GM19240 (cell line): Measurements from ENCODE around the gene CARMIL1.
"Not testable (repeated sequence)": the region's sequence is repeated elsewhere in the genome, so short reads cannot be mapped to it uniquely, and the experiment has no call there.

Experiments used
- DNase-seq: peaks from one replicate; pipeline ENCODE4 v3.0.0; 2011; ENCODE audit warnings: low spot score; ENCODE audit not compliant: insufficient read length

CARMIL1 gene

DNA sequence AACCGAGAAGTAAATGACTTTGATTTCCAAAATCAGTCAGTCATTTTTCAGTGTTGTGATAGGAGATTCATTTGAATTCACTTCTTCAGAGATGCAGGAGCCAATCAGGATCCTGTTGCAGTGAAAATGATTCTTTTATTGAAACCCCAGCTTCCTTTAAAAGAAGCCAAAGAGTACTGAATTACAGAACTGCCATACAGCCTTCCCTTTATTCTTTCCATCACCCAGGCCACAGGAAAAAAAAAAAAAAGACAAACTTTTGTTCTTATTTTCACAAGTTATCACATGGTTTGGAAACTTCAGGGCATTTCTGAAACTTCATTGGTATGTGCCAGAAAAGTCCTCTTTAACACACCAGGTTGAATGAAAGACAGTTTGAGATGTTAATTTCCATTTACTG is 1.8 kb upstream of the CARMIL1 start:
- DNase-seq = no peak

DNA sequence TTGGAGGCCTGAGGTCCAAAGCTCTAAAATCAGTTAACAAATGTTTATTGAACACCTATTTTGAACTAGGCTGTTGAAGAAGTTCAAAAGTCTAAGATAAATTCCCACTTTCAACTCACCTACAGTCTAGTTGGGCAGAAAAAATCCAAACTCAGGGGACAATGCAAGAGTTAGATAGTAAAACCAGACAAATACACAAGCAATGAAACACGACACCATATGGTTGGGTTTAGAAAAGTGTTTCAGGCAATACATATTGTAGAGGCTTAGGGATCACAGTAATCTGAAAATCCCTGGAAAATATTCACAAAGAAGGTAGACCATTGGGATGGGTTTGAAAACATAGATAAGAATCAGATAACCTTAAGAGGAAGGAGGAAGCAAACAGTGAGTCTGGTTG is 1.3 kb upstream of the CARMIL1 start:
- no peak for DNase-seq

GRCh38 chr6:25278261-25278913 is 787 bp upstream of the CARMIL1 start:
- no peak for DNase-seq

DNA sequence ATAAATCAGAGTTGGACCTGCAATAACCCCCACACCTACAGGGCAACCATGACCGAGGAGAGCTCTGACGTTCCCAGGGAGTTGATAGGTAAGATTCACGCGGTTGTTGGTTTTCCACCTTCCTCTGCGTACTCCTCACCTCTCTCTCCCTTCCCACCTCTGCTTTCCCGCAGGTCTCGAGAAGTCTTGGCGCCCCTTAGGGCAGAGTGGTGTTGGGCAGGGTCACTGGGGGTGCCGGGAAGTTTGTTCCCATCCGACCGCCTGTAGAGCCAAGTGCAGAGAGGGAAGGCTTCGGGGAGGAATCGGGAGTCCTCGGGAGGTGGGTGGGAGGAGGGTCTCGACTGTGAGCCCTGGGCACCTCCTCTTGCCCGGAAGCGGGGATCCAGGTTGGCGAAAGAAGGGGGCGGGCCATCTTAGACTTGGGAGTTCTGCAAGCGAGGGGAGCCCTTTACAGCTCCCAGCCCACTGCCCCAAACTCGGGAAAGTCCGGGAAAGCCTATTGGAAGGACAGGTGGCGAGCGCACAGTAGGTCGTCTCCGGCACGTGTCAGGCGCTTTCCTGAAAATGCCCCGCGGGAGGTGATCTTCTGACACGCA is 672 bp downstream of the CARMIL1 start:
- no peak for DNase-seq

DNA sequence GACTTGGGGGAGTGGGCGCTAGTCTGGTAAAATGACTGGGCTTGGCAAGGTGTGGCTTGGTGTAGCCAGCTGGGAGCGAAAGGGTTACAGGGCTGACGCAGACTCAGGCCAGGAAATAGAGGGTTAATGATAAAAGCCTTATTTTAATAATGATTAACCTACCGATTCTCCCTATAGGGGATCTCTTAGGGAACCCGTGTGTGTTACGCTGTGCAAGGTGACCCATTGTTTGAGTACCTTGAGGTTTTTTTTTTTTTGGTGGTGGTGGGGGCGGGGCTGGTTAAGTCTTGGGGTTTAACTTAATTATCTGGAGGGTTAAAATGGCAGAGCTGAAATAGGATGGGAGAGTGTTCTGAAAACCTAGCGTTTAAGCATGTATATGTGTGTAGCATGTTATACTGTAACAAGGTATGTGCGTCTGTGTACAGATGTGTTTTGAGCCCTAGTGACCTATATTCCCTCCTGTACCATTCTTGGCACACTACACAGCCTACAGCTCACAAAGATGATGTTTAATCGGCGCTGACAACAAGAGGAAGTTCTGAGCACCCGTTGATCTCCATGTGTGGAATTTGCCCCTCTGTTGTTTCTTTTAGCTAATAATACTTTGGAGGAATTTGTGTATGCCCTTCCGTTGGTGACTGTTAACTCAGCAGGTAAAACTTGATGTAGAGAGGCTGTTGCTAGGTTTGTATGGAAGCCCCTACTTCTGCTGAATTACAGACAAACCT is 1.3 kb downstream of the CARMIL1 start:
- no peak for DNase-seq

GRCh38 chr6:25286891-25287290 is 7.7 kb downstream of the CARMIL1 start:
- no peak for DNase-seq

GRCh38 chr6:25287941-25288340 is 8.8 kb downstream of the CARMIL1 start:
- DNase-seq = no peak

- no peak for DNase-seq
These were observed 9.3 kb downstream of the CARMIL1 start for GRCh38 chr6:25288518-25288917.

DNA sequence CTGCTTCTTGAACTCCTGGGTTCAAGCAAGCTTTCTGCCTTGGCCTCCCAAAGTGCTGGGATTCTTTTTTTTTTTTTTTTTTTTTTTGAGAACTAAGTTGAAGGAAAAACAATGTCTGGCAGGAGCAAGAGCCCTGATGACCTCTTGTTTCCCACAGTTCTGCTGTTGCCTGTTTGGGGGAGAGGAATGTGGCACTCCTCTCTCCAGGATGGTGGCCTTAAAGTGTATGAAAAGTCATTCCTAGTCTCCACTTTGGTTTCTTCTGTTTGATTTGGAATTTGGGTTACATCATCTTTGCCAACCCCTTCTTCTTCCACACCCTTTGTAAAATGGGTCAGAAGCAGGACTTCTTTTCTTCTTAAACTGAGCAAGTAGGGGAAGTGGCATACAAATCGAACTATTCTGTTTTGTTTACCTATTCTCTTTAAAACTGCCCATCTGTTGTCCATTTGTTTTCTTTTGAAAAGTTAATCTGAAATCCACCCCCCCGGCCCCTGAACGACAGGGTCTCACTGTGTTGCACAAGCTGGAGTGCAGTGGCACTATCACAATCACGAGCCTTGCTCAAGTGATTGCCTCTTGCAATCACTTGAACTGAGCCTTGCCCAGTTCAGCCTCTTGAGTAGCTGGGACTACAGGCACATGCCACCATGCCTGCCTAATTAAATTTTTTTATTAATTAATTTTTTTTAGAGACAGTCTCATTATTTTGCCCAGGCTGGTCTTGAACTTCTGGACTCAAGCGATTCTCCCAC is 11.3 kb downstream of the CARMIL1 start:
- DNase-seq = no peak

DNA sequence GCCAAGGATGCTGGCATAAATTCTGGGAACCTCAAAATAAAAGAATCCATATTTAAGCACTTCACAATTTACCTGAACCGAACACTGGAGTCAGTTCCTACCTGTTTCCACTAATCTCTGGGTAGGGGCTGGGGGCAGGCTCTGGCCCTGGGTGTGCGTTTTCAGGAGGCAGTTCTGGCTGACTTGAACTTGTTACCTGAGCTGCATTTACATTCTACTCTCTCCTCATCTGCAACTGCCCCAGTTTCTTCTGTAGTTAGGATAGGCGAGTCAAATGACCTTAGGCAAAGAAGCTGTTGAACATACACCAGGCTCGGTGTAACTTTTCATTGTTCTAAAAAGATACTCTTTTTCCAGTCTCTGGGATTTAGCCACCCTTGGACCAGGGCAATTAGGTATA is 13.2 kb downstream of the CARMIL1 start:
- DNase-seq = no peak

- no peak for DNase-seq
These were observed 16.5 kb downstream of the CARMIL1 start for GRCh38 chr6:25295651-25296050.

GRCh38 chr6:25296217-25296905 is 17.2 kb downstream of the CARMIL1 start:
- DNase-seq = no peak

GRCh38 chr6:25297039-25297441 is 17.9 kb downstream of the CARMIL1 start:
- no peak for DNase-seq

- no peak for DNase-seq
These were observed 18.8 kb downstream of the CARMIL1 start for GRCh38 chr6:25297823-25298522.

- not testable (repeated sequence) for DNase-seq
These were observed 19.3 kb downstream of the CARMIL1 start for GRCh38 chr6:25298523-25298865.

DNA sequence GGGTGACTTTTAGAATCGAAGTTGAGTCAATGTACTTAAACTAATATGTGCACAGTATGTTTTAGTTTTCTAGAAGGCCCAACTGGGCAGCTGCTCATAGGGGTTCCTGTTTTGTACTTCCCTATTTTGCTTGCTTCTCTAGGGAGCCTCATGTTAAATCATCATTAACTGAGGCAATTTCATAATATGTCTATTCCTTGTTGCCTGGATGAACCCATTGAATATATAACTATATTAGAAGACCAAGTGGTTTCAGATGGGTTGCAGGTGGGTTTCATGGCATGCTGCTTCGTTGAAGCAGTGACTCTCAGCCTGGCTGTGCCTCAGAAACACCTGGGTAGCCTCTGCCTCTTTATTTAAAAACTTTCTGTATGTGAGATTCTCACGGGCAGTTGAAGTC is 22.2 kb downstream of the CARMIL1 start:
- DNase-seq = no peak

GRCh38 chr6:25302151-25302550 is 23.0 kb downstream of the CARMIL1 start:
- no peak for DNase-seq

GRCh38 chr6:25302677-25303128 is 23.5 kb downstream of the CARMIL1 start:
- no peak for DNase-seq

GRCh38 chr6:25303254-25303653 is 24.1 kb downstream of the CARMIL1 start:
- DNase-seq = no peak

- no peak for DNase-seq
These were observed 27.2 kb downstream of the CARMIL1 start for GRCh38 chr6:25306379-25306778.
